ENCODE measurements around the gene PLAAT4.

The PLAAT4 gene

GRCh38 chr11:63502252-63502820, 34.3 kb upstream of the PLAAT4 start:
- H3K4me1 ChIP-seq: no peaks in the 10 kb centered on the region
- no peaks in the 10 kb centered on the region for H3K27me3 ChIP-seq
- TF ChIP-seq, protein P1, sequence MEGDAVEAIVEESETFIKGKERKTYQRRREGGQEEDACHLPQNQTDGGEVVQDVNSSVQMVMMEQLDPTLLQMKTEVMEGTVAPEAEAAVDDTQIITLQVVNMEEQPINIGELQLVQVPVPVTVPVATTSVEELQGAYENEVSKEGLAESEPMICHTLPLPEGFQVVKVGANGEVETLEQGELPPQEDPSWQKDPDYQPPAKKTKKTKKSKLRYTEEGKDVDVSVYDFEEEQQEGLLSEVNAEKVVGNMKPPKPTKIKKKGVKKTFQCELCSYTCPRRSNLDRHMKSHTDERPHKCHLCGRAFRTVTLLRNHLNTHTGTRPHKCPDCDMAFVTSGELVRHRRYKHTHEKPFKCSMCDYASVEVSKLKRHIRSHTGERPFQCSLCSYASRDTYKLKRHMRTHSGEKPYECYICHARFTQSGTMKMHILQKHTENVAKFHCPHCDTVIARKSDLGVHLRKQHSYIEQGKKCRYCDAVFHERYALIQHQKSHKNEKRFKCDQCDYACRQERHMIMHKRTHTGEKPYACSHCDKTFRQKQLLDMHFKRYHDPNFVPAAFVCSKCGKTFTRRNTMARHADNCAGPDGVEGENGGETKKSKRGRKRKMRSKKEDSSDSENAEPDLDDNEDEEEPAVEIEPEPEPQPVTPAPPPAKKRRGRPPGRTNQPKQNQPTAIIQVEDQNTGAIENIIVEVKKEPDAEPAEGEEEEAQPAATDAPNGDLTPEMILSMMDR (IDR thresholded peaks at IDR 0.05; ENCODE audit: low read depth, low read length): no peak
- H3K36me3 ChIP-seq: no peaks in the 10 kb centered on the region
- H3K9me3 ChIP-seq: no peaks in the 10 kb centered on the region
- no peak overlapping the region for H3K4me3 ChIP-seq (ENCODE audit: low read depth, low read length)
- no peak for DNase-seq

- TF ChIP-seq, protein P1 (IDR thresholded peaks at IDR 0.05; ENCODE audit: low read depth, low read length): no peak
- H3K4me1 ChIP-seq: no peaks in the 10 kb centered on the region
- no peak overlapping the region for H3K4me3 ChIP-seq (ENCODE audit: low read depth, low read length)
- H3K27me3 ChIP-seq: no peaks in the 10 kb centered on the region
- DNase-seq: no peak
- no peaks in the 10 kb centered on the region for H3K9me3 ChIP-seq
- no peaks in the 10 kb centered on the region for H3K36me3 ChIP-seq
Measured at GRCh38 chr11:63503492-63503891, 33.1 kb upstream of the PLAAT4 start.

DNA sequence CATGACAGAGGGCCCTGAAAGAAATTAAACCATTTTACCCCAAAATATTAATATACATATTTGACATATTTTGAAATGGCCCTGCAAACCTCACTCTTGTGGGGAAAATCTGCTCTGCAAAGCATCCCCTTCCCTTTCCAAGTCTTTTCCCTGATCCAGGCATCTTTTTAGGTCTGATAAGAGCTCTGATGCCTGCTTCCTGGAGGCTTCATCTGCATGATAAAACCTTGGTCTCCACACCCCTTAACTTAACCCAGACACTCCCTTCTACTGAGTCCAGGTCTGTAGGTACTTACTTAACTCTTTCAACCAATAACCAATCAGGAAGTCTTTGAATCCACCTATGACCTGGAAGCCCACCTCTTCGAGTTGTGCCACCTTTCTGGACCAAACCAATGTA, 32.6 kb upstream of the PLAAT4 start:
- Histone ChIP-seq H3K9me3 (no peaks in the 10 kb centered on the region), H3K27me3 (no peaks in the 10 kb centered on the region), H3K36me3 (no peaks in the 10 kb centered on the region), H3K4me1 (no peaks in the 10 kb centered on the region), H3K4me3 (ENCODE audit: low read depth, low read length) (no peak overlapping the region)
- TF ChIP-seq, protein P1 (IDR thresholded peaks at IDR 0.05; ENCODE audit: low read depth, low read length): no peak
- no peak for DNase-seq

DNA sequence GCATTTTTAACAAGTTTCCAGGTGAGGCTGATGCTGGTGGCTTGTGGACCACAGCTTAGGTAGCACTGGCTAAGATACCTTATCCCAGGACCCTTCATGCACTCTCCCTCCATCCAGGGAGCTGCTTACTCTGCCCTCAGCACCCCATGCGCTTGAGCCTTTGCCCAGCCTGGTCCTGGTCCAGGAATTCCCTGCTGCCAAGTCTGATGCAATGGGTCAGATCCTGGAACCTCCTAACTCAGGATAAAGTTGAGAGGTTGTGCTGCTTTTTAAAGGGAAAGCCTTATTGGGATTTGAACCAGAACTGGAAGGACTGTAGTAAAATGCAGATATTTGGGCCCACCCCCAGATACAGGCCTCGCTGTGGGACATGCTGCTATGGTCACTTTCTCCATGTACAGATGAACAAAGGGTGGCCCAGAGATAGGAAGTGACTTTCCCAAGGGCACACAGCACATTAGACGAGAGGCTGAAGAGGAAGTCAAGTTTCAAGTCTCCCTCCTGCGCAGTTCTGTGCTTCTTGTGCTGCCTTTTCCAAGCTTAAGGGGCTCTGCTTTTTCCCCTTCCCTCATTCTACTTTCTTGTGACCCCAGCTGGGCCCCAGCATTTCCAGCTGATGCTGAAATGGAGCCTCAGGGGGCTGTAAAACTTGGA, 31.5 kb upstream of the PLAAT4 start:
- no peak for DNase-seq
- Histone ChIP-seq H3K4me3 (ENCODE audit: low read depth, low read length) (no peak overlapping the region), H3K27me3 (no peaks in the 10 kb centered on the region), H3K4me1 (no peaks in the 10 kb centered on the region), H3K9me3 (no peaks in the 10 kb centered on the region), H3K36me3 (no peaks in the 10 kb centered on the region)
- TF ChIP-seq, protein P1 (IDR thresholded peaks at IDR 0.05; ENCODE audit: low read depth, low read length): no peak

DNA sequence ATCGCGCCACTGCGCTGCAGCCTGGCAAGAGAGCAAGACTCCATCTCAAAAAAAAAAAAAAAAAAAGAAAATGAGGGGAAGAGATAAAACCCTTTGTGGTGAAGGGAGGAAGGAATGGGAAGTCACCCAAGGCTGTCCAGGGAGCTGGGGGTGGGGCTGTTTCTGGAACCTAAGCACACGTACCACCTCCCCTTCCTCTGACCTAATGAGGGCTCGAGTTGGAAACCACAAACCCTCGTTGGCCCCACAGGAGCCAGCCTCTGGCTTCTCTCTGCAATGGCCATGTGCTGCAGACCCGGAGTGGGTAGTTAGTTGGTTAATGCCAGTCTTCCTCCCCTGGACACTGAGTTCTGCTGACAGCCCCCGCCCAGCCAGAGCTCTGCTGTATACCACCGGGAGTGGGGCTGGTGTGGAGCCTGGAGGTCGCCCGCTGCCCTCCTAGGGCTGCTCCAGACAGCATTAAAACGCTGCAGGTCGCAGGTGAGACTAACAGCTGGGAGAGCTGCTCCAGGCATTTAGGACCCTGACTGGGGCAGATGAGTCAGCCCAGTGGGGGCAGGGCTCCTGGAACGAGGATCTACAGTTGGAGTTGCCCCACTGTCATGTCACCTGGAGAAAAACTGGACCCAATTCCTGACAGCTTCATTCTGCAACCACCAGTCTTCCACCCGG, 30.6 kb upstream of the PLAAT4 start, which contains the start of gene LGALS12:
Gene LGALS12, plus strand, starts transcription at position 228 of the 672 bp plus-strand sequence. Its CDS starts 375 bp downstream, at position 603.
- Histone ChIP-seq H3K4me1 (no peaks in the 10 kb centered on the region), H3K9me3 (no peaks in the 10 kb centered on the region), H3K36me3 (no peaks in the 10 kb centered on the region), H3K27me3 (no peaks in the 10 kb centered on the region), H3K4me3 (ENCODE audit: low read depth, low read length) (no peak within 1 kb of the TSS)
- TF ChIP-seq, protein P1 (IDR thresholded peaks at IDR 0.05; ENCODE audit: low read depth, low read length): no peak
- DNase-seq: no peak

GRCh38 chr11:63506876-63507275, 29.7 kb upstream of the PLAAT4 start:
- Histone ChIP-seq H3K36me3 (no peaks in the 10 kb centered on the region), H3K4me1 (no peaks in the 10 kb centered on the region), H3K4me3 (ENCODE audit: low read depth, low read length) (no peak overlapping the region), H3K9me3 (no peaks in the 10 kb centered on the region), H3K27me3 (no peaks in the 10 kb centered on the region)
- TF ChIP-seq, protein P1 (IDR thresholded peaks at IDR 0.05; ENCODE audit: low read depth, low read length): no peak
- DNase-seq: no peak

Measured in BE2C (cell line).